ENCODE data around the gene SYK. TPM values are rescaled to one million over a fixed set of nuclear protein-coding genes. Genes with fewer than 3 reads are reported as not detected.
A peak's percentile ranks its signal among the peaks of the same experiment; 100 is the strongest.

SYK gene
- total and polyA plus RNA-seq, 2 donors (not counting 1 experiment from before 2014, with no cell fraction given), result 60.3 to 242 TPM

DNA sequence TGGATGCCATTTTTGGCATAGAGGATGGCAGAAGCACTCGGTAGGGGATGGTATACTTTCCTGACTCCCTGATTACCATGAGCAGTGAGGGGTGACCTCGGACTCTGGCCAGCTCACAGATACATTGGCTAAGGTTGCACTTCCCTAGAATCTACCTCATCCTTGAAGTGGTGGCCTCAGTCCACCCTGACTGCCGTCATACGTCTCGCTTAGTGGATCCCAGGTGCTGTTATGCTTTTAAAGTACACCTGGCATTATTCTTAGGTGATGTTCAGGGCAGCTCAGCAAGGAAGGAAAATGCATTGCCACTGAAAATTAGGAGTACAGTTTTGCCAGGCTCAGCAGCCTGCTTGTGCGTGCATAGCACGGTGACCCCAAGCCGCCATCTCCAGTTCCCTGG lies 87.3 kb downstream of the SYK start:
- no peak for TF ChIP-seq EZH2 (IDR thresholded peaks at IDR 0.05; ENCODE audit: borderline replicate concordance, insufficient read depth, low read depth, low read length, poor library complexity, severe bottlenecking)
- TF ChIP-seq, protein P1, sequence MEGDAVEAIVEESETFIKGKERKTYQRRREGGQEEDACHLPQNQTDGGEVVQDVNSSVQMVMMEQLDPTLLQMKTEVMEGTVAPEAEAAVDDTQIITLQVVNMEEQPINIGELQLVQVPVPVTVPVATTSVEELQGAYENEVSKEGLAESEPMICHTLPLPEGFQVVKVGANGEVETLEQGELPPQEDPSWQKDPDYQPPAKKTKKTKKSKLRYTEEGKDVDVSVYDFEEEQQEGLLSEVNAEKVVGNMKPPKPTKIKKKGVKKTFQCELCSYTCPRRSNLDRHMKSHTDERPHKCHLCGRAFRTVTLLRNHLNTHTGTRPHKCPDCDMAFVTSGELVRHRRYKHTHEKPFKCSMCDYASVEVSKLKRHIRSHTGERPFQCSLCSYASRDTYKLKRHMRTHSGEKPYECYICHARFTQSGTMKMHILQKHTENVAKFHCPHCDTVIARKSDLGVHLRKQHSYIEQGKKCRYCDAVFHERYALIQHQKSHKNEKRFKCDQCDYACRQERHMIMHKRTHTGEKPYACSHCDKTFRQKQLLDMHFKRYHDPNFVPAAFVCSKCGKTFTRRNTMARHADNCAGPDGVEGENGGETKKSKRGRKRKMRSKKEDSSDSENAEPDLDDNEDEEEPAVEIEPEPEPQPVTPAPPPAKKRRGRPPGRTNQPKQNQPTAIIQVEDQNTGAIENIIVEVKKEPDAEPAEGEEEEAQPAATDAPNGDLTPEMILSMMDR (IDR thresholded peaks at IDR 0.05), result no peak
- POLR2A ChIA-PET, result no interaction called here
- over 99% methylated on average over 7 of the region's 8 CpGs for WGBS (ENCODE audit: insufficient coverage)

DNA sequence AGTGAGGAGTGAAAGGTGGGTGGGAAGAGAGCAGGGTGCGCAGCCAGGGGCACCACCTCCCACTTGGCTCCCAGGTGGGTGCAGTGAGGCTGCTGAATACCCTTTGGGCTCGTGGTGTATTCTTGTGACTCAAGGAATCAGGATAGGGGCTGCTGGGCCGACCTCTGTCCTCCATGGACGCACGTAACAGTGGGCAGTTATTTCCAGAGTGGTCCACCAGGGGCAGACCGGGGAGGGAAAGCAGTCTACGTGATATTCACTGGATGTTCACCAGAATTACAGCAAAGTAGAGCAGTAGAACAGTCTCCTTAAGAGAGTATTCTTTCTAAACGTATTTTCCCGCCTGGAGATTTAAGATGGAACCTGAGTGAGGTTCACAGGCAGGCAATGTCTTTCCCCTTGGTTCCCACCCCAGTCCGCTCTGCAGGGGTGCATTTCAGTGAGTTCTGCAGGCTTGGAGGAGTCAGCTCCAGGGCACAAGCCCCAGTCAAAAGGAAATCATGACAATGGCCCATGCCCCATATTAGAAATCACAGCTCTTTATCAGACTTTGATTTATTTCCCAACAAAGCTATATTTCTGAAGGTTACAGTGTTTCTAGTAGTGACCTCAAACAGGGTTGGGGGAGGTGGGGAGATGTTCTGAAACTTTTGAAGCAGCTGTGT lies 88.7 kb downstream of the SYK start:
- no peak overlapping the region for H3K27ac ChIP-seq (ENCODE audit: low read length in 2 of 2)
- POLR2A ChIA-PET, result no interaction called here
- DNase-seq, result no peak
- peaks cover 19% of the 10 kb centered on the region for H3K79me2 ChIP-seq (ENCODE audit: control insufficient read depth, insufficient read depth, low read length)
- intact Hi-C loops (cut with micrococcal nuclease), result no loop called here
- Mint-ChIP-seq H3K27ac (peak overlapping the region; percentile 51), H3K4me1 (peaks cover 7% of the 10 kb centered on the region), H3K9me3 (ENCODE audit: insufficient read depth) (no peaks in the 10 kb centered on the region), H3K27me3 (no peaks in the 10 kb centered on the region), H3K4me3 (no peak overlapping the region)
- peaks cover 0 to 92% of the 10 kb centered on the region in 2 experiments for H3K36me3 ChIP-seq (replicated peaks in 1 of 2; ENCODE audit: control extremely low read depth in 1 of 2, control insufficient read depth in 1 of 2, extremely low read depth in 1 of 2, insufficient read depth in 2 of 2, low read length in 1 of 2)
- WGBS (ENCODE audit: insufficient coverage), result 94% methylated on average over 10 of the region's 10 CpGs
- H3K9me3 ChIP-seq (ENCODE audit: control extremely low read depth in 1 of 3, control insufficient read depth in 2 of 3, insufficient read depth in 1 of 3, low read length in 2 of 3), result no peaks in the 10 kb centered on the region
- no peak overlapping the region for H3K9ac ChIP-seq (ENCODE audit: low read length)
- peaks cover 51% of the 10 kb centered on the region for H4K20me1 ChIP-seq (ENCODE audit: control insufficient read depth, insufficient read depth, low read length, poor library complexity, severe bottlenecking)
- no peaks in the 10 kb centered on the region for H3K4me1 ChIP-seq (ENCODE audit: control insufficient read depth in 2 of 2, insufficient read depth in 2 of 2, low read length in 2 of 2)
- ATAC-seq (ENCODE audit: low read depth), result no peak
- no peak overlapping the region for H3K4me3 ChIP-seq (ENCODE audit: control extremely low read depth in 1 of 5, extremely low read depth in 1 of 5, insufficient read depth in 1 of 5, low read depth in 2 of 5, low read length in 4 of 5)
- no peak overlapping the region for H3K4me2 ChIP-seq (replicated peaks; ENCODE audit: low read depth, low read length, poor library complexity, severe bottlenecking)
- no peaks in the 10 kb centered on the region for H3K27me3 ChIP-seq (replicated peaks in 1 of 4; ENCODE audit: control extremely low read depth in 1 of 4, control insufficient read depth in 3 of 4, insufficient read depth in 4 of 4, low read length in 3 of 4)
- H2AFZ ChIP-seq (ENCODE audit: insufficient read depth, low read depth, low read length, poor library complexity, severe bottlenecking), result no peak overlapping the region
- CTCF ChIA-PET, result no interaction called here
- no peak for TF ChIP-seq EZH2 (IDR thresholded peaks at IDR 0.05; ENCODE audit: borderline replicate concordance, insufficient read depth, low read depth, low read length, poor library complexity, severe bottlenecking)
- TF ChIP-seq, protein P1 (IDR thresholded peaks at IDR 0.05), result no peak

More for the DNA sequence above, 87.3 kb downstream of the SYK start:
- no peaks in the 10 kb centered on the region for H3K27me3 Mint-ChIP-seq
- Histone ChIP-seq H3K9ac (ENCODE audit: low read length) (no peak overlapping the region), H3K79me2 (ENCODE audit: control insufficient read depth, insufficient read depth, low read length) (peaks cover 19% of the 10 kb centered on the region), H3K27ac (ENCODE audit: low read length in 2 of 2) (no peak overlapping the region), H3K4me1 (ENCODE audit: control insufficient read depth in 2 of 2, insufficient read depth in 2 of 2, low read length in 2 of 2) (no peaks in the 10 kb centered on the region), H3K4me3 (ENCODE audit: control extremely low read depth in 1 of 5, extremely low read depth in 1 of 5, insufficient read depth in 1 of 5, low read depth in 2 of 5, low read length in 4 of 5) (no peak overlapping the region), H3K27me3 (replicated peaks in 1 of 4; ENCODE audit: control extremely low read depth in 1 of 4, control insufficient read depth in 3 of 4, insufficient read depth in 4 of 4, low read length in 3 of 4) (no peaks in the 10 kb centered on the region), H3K36me3 (replicated peaks in 1 of 2; ENCODE audit: control extremely low read depth in 1 of 2, control insufficient read depth in 1 of 2, extremely low read depth in 1 of 2, insufficient read depth in 2 of 2, low read length in 1 of 2) (peaks cover 0 to 79% of the 10 kb centered on the region in 2 experiments), H4K20me1 (ENCODE audit: control insufficient read depth, insufficient read depth, low read length, poor library complexity, severe bottlenecking) (peaks cover 44% of the 10 kb centered on the region), H2AFZ (ENCODE audit: insufficient read depth, low read depth, low read length, poor library complexity, severe bottlenecking) (no peak overlapping the region), H3K4me2 (replicated peaks; ENCODE audit: low read depth, low read length, poor library complexity, severe bottlenecking) (no peak overlapping the region), H3K9me3 (ENCODE audit: control extremely low read depth in 1 of 3, control insufficient read depth in 2 of 3, insufficient read depth in 1 of 3, low read length in 2 of 3) (no peaks in the 10 kb centered on the region)
- intact Hi-C loops (cut with micrococcal nuclease), result no loop called here
- peaks cover 7% of the 10 kb centered on the region for H3K4me1 Mint-ChIP-seq
- no peaks in the 10 kb centered on the region for H3K9me3 Mint-ChIP-seq (ENCODE audit: insufficient read depth)
- no peak overlapping the region for H3K4me3 Mint-ChIP-seq
- DNase-seq (no peak), ATAC-seq (ENCODE audit: low read depth) (no peak)
- CTCF ChIA-PET, result interaction anchor here (0.7 kb wide), 1 partner anchor 163 kb away, joined by 4 read pairs; no protein-coding TSS in a partner anchor
- H3K27ac Mint-ChIP-seq, result peak overlapping the region; percentile 32

Measured in B cell (primary cell).